Measurements from ENCODE around the gene OR8S1.
"Not testable (repeated sequence)": the region's sequence is repeated elsewhere in the genome, so short reads cannot be mapped to it uniquely, and the experiment has no call there.

OR8S1 gene

DNA sequence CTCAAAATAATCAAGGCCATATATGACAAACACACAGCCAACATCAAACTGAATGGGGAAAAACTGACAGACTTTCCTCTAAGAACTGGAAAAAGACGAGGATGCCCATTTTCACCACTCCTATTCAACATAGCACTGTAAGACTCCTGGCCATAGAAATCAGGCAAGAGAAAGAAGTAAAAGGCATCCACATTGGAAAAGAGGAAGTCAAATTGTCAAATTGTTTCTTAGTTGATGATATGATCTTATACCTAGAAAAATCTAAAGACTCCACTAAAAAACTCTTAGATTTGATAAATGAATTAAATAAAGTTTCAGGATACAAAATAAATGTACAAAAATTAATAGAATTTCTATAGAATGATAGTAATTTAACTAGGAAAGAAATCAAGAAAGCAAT lies 11.2 kb downstream of the OR8S1 start:
- TF ChIP-seq, protein P1, sequence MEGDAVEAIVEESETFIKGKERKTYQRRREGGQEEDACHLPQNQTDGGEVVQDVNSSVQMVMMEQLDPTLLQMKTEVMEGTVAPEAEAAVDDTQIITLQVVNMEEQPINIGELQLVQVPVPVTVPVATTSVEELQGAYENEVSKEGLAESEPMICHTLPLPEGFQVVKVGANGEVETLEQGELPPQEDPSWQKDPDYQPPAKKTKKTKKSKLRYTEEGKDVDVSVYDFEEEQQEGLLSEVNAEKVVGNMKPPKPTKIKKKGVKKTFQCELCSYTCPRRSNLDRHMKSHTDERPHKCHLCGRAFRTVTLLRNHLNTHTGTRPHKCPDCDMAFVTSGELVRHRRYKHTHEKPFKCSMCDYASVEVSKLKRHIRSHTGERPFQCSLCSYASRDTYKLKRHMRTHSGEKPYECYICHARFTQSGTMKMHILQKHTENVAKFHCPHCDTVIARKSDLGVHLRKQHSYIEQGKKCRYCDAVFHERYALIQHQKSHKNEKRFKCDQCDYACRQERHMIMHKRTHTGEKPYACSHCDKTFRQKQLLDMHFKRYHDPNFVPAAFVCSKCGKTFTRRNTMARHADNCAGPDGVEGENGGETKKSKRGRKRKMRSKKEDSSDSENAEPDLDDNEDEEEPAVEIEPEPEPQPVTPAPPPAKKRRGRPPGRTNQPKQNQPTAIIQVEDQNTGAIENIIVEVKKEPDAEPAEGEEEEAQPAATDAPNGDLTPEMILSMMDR (conservative IDR thresholded peaks at IDR 0.05; ENCODE audit: low read depth, low read length) = no peak
- H3K4me3 ChIP-seq (ENCODE audit: low read length) = no peak overlapping the region
- DNase-seq (ENCODE audit: low read depth) = no peak

DNA sequence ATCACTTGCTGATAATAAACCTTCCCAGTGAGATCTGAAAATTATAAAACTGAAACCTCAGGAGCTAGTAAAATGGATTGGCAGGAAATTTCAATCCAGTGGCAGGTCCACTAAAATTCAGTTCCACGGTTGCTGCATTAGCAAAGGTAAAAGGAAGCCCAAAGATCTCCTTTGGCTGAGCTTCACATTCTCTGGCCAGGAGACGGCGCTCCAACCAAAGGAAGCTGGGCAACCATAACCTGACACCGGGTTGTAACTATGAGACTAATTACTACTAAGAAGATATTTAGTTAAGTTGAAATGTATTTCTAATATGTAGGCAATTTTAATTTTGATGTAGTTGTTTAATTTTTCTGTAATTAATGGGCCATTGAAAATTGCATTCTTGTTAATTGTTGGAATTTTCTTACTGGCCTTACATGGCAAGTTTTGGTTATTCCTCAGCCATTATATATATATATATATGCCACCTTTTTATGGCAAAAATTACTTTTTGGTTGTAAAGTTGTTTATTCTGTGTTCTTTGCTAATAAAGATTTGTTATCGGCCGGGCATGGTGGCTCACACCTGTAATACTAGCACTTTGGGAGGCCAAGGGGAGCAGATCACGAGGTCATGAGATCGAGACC lies 17.0 kb downstream of the OR8S1 start:
- no peak for DNase-seq (ENCODE audit: low read depth)
- H3K4me3 ChIP-seq (ENCODE audit: low read length) = no peak overlapping the region
- TF ChIP-seq, protein P1 (conservative IDR thresholded peaks at IDR 0.05; ENCODE audit: low read depth, low read length) = peak; percentile 85

- DNase-seq (ENCODE audit: low read depth) = no peak
- no peak overlapping the region for H3K4me3 ChIP-seq (ENCODE audit: low read length)
- TF ChIP-seq, protein P1 (conservative IDR thresholded peaks at IDR 0.05; ENCODE audit: low read depth, low read length) = no peak
Measured at GRCh38 chr12:48545833-48546469, 20.5 kb downstream of the OR8S1 start.

- DNase-seq (ENCODE audit: low read depth); H3K4me3 ChIP-seq (ENCODE audit: low read length): not testable (repeated sequence)
Measured at GRCh38 chr12:48547012-48547411, 21.6 kb downstream of the OR8S1 start.

GRCh38 chr12:48551636-48552035 lies 26.2 kb downstream of the OR8S1 start:
- H3K4me3 ChIP-seq (ENCODE audit: low read length); DNase-seq (ENCODE audit: low read depth): not testable (repeated sequence)

- not testable (repeated sequence) for H3K4me3 ChIP-seq (ENCODE audit: low read length); DNase-seq (ENCODE audit: low read depth)
Measured at GRCh38 chr12:48553666-48554343, 28.4 kb downstream of the OR8S1 start.

GRCh38 chr12:48556631-48557030 lies 31.2 kb downstream of the OR8S1 start:
- TF ChIP-seq, protein P1 (conservative IDR thresholded peaks at IDR 0.05; ENCODE audit: low read depth, low read length) = no peak
- no peak for DNase-seq (ENCODE audit: low read depth)
- H3K4me3 ChIP-seq (ENCODE audit: low read length) = no peak overlapping the region

DNA sequence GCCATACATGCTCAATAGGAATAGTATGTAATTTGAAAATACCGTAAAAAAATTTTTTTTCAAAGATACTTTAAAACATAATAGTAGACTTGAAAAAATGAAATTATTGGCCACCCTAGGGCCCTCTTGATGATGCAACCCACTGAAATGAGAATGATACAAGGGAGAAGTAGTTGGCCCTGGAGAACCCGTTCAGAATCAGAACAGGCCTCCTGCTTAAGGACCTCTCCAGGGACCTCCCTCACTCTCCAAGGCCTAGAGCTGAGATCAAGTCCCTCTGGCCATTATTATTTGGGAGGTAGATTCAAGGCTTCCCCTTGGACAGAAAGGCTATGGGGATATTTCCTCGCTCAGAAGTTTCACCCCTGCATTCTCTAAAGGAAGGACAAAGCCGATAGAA lies 32.5 kb downstream of the OR8S1 start:
- TF ChIP-seq, protein P1 (conservative IDR thresholded peaks at IDR 0.05; ENCODE audit: low read depth, low read length) = no peak
- H3K4me3 ChIP-seq (ENCODE audit: low read length) = no peak overlapping the region
- no peak for DNase-seq (ENCODE audit: low read depth)

All from retinal pigment epithelial cell (primary cell).